AG04450 (cell line): ENCODE measurements around the gene XYLT1. TPM values are rescaled to one million over a fixed set of nuclear protein-coding genes. Genes with fewer than 3 reads are reported as not detected.
"Not testable (repeated sequence)": the region's sequence is repeated elsewhere in the genome, so short reads cannot be mapped to it uniquely, and the experiment has no call there.

Source experiments
- CTCF ChIA-PET: fragments of 300-600, 350-600 bp; formaldehyde crosslinking; extraction: SDS; loops from one replicate; lab custom pipeline; 2022; ENCODE audit warnings: antibody characterized with exemption, inconsistent platforms; lab: Charles Lee
- POLR2A ChIA-PET: fragments of 350-600 bp; formaldehyde crosslinking; extraction: SDS; loops from one replicate; lab custom pipeline; 2021; ENCODE audit warnings: antibody characterized with exemption, inconsistent platforms; lab: Yijun Ruan, JAX
- DNase-seq: peaks from one replicate; pipeline ENCODE4 v3.0.0-alpha.2; 2011; ENCODE audit warnings: low read depth, low spot score
- H3K27ac ChIP-seq: one replicate; pipeline ENCODE4 v1.5.1; 2012; ENCODE audit warnings: low read depth, low read length, control low read depth
- H3K27me3 ChIP-seq: one replicate; pipeline ENCODE4 v1.6.0; 2012; ENCODE audit warnings: low read length; ENCODE audit not compliant: control insufficient read depth, insufficient read depth
- H3K4me3 ChIP-seq: 2 replicates; pipeline ENCODE4 v1.5.1; 2011; ENCODE audit warnings: mild to moderate bottlenecking, low read depth, low read length, control low read depth
- H3K9me3 ChIP-seq: 2 replicates; pipeline ENCODE4 v1.5.1; 2012; ENCODE audit warnings: low read length; ENCODE audit not compliant: control insufficient read depth, insufficient read depth
- polyA plus RNA-seq: library from polyadenylated mRNA; depleted of rRNA; stranded (reverse); fragments of >200 nt; gene quantifications from 2 replicates; pipeline ENCODE4 v1.2.3, GENCODE V29; 2011
- TF ChIP-seq, protein P1 (sequence below): IDR thresholded peaks from 2 replicates; pipeline ENCODE4 v1.5.1; 2011; ENCODE audit warnings: low read depth, low read length, control low read depth, inconsistent platforms

Gene XYLT1
- polyA plus RNA-seq, 1 experiment: 6.7 TPM

DNA sequence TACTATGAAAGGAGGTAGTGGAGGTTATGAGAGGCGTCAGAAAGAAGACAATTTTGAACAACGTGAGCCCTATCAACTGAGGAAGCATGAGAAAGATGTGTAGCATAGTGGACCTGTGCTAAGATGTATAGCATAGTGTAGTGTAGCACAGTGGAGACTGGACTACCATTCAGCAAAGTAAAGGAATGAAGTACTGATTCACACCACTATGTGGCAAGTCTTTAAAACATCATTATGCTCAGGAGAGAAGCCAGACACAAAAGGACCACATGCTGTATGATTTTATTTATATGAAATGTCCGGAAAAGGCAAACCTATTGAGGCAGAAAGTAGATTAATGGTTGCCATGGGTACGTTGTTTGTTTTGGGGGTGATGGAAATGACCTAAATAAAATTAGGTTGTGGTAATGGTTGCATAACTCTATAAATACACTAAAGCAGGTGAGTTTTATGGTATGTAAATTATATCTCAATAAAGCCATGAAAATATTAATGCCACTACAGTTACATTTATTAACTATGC is 20.4 kb upstream of the XYLT1 start:
- no peak overlapping the region for H3K4me3 ChIP-seq
- no peak overlapping the region for H3K27ac ChIP-seq
- no peaks in the 10 kb centered on the region for H3K9me3 ChIP-seq
- no peak for DNase-seq
- H3K27me3 ChIP-seq: no peaks in the 10 kb centered on the region
- ChIA-PET POLR2A (no interaction called here), CTCF (no interaction called here)
- TF ChIP-seq, protein P1, sequence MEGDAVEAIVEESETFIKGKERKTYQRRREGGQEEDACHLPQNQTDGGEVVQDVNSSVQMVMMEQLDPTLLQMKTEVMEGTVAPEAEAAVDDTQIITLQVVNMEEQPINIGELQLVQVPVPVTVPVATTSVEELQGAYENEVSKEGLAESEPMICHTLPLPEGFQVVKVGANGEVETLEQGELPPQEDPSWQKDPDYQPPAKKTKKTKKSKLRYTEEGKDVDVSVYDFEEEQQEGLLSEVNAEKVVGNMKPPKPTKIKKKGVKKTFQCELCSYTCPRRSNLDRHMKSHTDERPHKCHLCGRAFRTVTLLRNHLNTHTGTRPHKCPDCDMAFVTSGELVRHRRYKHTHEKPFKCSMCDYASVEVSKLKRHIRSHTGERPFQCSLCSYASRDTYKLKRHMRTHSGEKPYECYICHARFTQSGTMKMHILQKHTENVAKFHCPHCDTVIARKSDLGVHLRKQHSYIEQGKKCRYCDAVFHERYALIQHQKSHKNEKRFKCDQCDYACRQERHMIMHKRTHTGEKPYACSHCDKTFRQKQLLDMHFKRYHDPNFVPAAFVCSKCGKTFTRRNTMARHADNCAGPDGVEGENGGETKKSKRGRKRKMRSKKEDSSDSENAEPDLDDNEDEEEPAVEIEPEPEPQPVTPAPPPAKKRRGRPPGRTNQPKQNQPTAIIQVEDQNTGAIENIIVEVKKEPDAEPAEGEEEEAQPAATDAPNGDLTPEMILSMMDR: no peak

DNA sequence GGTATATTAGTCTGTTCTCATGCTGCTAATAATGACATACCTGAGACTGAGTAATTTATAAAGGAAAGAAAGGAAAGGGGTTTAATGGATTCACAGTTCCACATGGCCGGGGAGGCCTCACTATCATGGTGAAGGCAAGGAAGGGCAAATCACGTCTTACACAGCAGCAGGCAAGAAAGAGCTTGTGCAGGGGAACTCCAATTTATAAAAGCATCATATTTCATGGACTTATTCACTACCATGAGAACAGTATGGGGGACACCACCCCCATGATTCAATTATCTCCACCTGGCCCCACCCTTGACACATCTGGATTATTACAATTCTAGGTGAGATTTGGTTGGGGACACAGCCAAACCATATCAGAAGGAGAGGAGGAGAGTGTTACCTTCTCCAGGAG is 17.7 kb upstream of the XYLT1 start:
- H3K27ac ChIP-seq: no peak overlapping the region
- POLR2A ChIA-PET: no interaction called here
- TF ChIP-seq, protein P1: no peak
- DNase-seq: no peak
- H3K4me3 ChIP-seq: no peak overlapping the region
- CTCF ChIA-PET: interaction anchor here (2.9 kb wide), 1 partner anchor 91 kb away, joined by 11 read pairs; no protein-coding TSS in a partner anchor
- no peaks in the 10 kb centered on the region for H3K9me3 ChIP-seq
- H3K27me3 ChIP-seq: no peaks in the 10 kb centered on the region

DNA sequence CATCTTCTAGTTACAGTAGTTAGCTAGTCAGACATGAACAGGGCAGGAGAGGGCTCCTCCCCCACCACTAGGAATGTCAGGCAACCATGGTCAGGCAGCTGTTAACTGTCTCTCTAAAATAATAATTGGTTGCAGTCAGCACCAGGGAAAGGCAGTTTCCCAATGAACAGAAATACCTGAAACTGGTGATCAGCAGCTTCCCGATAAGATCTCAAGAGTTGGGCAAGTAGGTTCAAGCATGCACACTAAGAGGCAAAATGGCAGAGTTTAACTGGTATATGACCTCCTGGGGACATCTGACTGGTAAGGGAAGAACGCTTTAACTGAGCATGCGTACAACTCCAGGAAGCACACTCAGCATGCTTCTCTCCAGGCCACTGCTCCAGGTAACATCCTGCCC is 12.6 kb upstream of the XYLT1 start:
- Histone ChIP-seq H3K27me3 (no peaks in the 10 kb centered on the region), H3K27ac (no peak overlapping the region), H3K9me3 (no peaks in the 10 kb centered on the region; the same call in 1 of the 2 replicates), H3K4me3 (no peak overlapping the region)
- ChIA-PET POLR2A (no interaction called here), CTCF (interaction anchor here (1.4 to 1.9 kb wide), 2 partner anchors 96 to 98 kb away, joined by 4 to 6 read pairs; no protein-coding TSS in a partner anchor)
- no peak for DNase-seq
- TF ChIP-seq, protein P1: no peak

DNA sequence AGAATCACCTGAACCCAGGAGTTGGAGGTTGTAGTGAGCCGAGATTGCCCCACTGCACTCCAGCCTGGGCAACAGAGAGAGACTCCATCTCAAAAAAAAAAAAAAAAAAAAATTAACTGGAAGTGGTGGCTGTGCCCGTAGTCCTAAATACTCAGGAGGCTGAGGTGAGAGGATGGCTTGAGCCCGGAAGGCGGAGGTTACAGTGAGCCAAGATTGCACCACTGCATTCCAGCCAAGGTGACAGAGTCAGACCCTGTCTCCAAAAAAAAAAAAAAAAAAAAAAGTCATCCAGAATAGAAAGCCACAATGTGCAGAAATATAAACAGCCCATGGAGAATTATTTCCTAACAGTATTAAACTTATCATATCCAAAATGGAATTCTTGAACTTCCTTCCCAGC is 11.6 kb upstream of the XYLT1 start:
- not testable (repeated sequence) for H3K27ac ChIP-seq, H3K27me3 ChIP-seq, DNase-seq, H3K4me3 ChIP-seq, H3K9me3 ChIP-seq
- ChIA-PET CTCF (interaction anchor here (0.7 to 1.9 kb wide), 3 partner anchors 93 to 99 kb away, joined by 3 to 6 read pairs (median 4); no protein-coding TSS in a partner anchor), POLR2A (interaction anchor here (0.6 kb wide), 1 partner anchor 66 kb away, joined by 3 read pairs; no protein-coding TSS in a partner anchor)

DNA sequence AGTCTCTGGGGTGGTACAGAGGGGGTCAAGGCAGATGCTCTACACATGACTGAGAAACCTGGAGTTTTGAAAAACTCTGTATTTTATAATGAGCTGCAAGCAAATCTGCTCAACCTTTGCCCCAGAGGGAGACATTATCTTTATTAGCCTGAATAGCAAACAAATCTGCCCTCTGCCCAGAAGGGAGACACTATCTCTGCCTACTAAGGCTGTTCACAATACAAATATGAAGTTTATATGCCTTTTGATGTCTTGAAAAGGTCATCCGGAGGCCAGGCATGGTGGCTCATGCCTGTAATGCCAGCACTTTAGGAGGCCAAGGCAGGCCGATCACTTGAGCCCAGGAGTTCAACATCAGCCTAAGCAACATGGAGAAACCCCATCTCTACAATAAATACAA is 11.0 kb upstream of the XYLT1 start:
- TF ChIP-seq, protein P1: no peak
- ChIA-PET POLR2A (interaction anchor here (0.6 kb wide), 1 partner anchor 340 kb away, joined by 5 read pairs; no protein-coding TSS in a partner anchor), CTCF (interaction anchor here (1.9 to 5.4 kb wide), 2 partner anchors 97 to 98 kb away, joined by 6 to 124 read pairs; no protein-coding TSS in a partner anchor)
- Histone ChIP-seq H3K27me3 (no peaks in the 10 kb centered on the region), H3K9me3 (no peaks in the 10 kb centered on the region; the same call in 1 of the 2 replicates), H3K27ac (no peak overlapping the region), H3K4me3 (no peak overlapping the region)
- DNase-seq: no peak

DNA sequence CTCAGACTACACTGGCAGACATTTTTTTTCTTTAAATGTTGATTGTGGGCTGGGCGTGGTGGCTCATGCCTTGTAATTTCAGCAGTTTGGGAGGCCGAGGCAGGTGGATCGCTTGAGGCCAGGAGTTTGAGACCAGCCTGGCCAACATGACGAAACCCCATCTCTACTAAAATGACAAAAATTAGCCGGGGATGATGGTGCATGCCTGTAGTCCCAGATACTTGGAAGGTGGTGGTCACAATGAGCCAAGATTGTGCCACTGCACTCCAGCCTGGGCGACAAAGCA is 6.4 kb upstream of the XYLT1 start:
- H3K27ac ChIP-seq, H3K9me3 ChIP-seq, H3K27me3 ChIP-seq, DNase-seq, H3K4me3 ChIP-seq, POLR2A ChIA-PET: not testable (repeated sequence)
- CTCF ChIA-PET: interaction anchor here (1.1 to 5.4 kb wide), 5 partner anchors 9 to 105 kb away, joined by 4 to 124 read pairs (median 4); no protein-coding TSS in a partner anchor
